Neural progenitor cell (in vitro differentiated cells): ENCODE data around the gene FYTTD1. TPM values are rescaled to one million over a fixed set of nuclear protein-coding genes. Genes with fewer than 3 reads are reported as not detected.

Experiments used
- DNase-seq: peaks from one replicate; pipeline ENCODE4 v3.0.0-alpha.2; 2016; ENCODE audit warnings: low spot score
- H2AFZ ChIP-seq: fragments of 200-600 bp; sonication (generic); replicated peaks from 2 replicates; pipeline ENCODE4 v1.6.1; 2016; ENCODE audit warnings: antibody characterized with exemption
- H3F3A ChIP-seq: fragments of 200-600 bp; sonication (generic); 2 replicates; pipeline ENCODE4 v1.6.1; 2016; ENCODE audit warnings: antibody characterized with exemption, low read depth
- H3K27ac ChIP-seq: fragments of 200-600 bp; sonication (generic); 2 replicates; pipeline ENCODE4 v1.5.1; 2016; ENCODE audit warnings: mild to moderate bottlenecking
- H3K27me3 ChIP-seq: fragments of 200-600 bp; sonication (generic); 2 replicates; pipeline ENCODE4 v1.6.1; 2016; ENCODE audit warnings: mild to moderate bottlenecking, moderate library complexity
- H3K36me3 ChIP-seq: fragments of 200-600 bp; sonication (generic); 2 replicates; pipeline ENCODE4 v1.5.1; 2016
- H3K4me1 ChIP-seq: fragments of 200-600 bp; sonication (generic); 2 replicates; pipeline ENCODE4 v1.6.1; 2016; ENCODE audit warnings: mixed run types
- H3K4me2 ChIP-seq: fragments of 200-600 bp; sonication (generic); 2 replicates; pipeline ENCODE4 v1.6.1; 2016
- H3K4me3 ChIP-seq: fragments of 200-600 bp; sonication (generic); 2 replicates; pipeline ENCODE4 v1.5.1; 2016
- H3K79me2 ChIP-seq: fragments of 200-600 bp; sonication (generic); 2 replicates; pipeline ENCODE4 v1.6.1; 2016; ENCODE audit warnings: low read depth
- H3K9ac ChIP-seq: fragments of 200-600 bp; sonication (generic); 2 replicates; pipeline ENCODE4 v1.6.1; 2016
- H3K9me3 ChIP-seq: fragments of 200-600 bp; sonication (generic); 2 replicates; pipeline ENCODE4 v1.5.1; 2016; ENCODE audit warnings: low read depth
- H4K20me1 ChIP-seq: fragments of 200-600 bp; sonication (generic); 2 replicates; pipeline ENCODE4 v1.6.1; 2016; ENCODE audit warnings: low read depth
- H3K27ac Mint-ChIP-seq: 3 replicates; pipeline ENCODE4 v1.8.0; 2021; ENCODE audit warnings: mixed read lengths
- H3K27me3 Mint-ChIP-seq: 2 replicates; pipeline ENCODE4 v1.8.0; 2022; ENCODE audit warnings: low read depth, mild to moderate bottlenecking, inconsistent platforms, moderate library complexity, mixed read lengths; ENCODE audit not compliant: insufficient read depth
- H3K36me3 Mint-ChIP-seq: 3 replicates; pipeline ENCODE4 v1.8.0; 2021; ENCODE audit warnings: mixed read lengths
- H3K4me1 Mint-ChIP-seq: 3 replicates; pipeline ENCODE4 v1.8.0; 2021; ENCODE audit warnings: mixed read lengths
- H3K4me3 Mint-ChIP-seq: 3 replicates; pipeline ENCODE4 v1.8.0; 2021; ENCODE audit warnings: mild to moderate bottlenecking, moderate library complexity, mixed read lengths
- H3K9me3 Mint-ChIP-seq: 3 replicates; pipeline ENCODE4 v1.8.0; 2020; ENCODE audit warnings: mixed read lengths
- EZH2 ChIP-seq: fragments of 200-600 bp; sonication (generic); IDR thresholded peaks from 2 replicates; pipeline ENCODE4 v1.6.1; 2017; ENCODE audit warnings: antibody characterized with exemption, mild to moderate bottlenecking, moderate library complexity
- EZH2phosphoT487 ChIP-seq: fragments of 200-600 bp; sonication (generic); IDR thresholded peaks from 2 replicates; pipeline ENCODE4 v1.6.1; 2017; ENCODE audit warnings: antibody characterized with exemption
- total RNA-seq: library from RNA; depleted of rRNA; stranded (reverse); fragments of >200 nt; gene quantifications from 2 replicates; pipeline ENCODE4 v1.2.3, GENCODE V29; 2015; ENCODE audit warnings: low replicate concordance
- TF ChIP-seq, protein P1 (sequence below): fragments of 200-600 bp; sonication (generic); IDR thresholded peaks from 2 replicates; pipeline ENCODE4 v1.5.1; 2017; ENCODE audit warnings: antibody characterized with exemption, mild to moderate bottlenecking

The FYTTD1 gene
- total RNA-seq, 1 donor from 2014 or later: 104 TPM

DNA sequence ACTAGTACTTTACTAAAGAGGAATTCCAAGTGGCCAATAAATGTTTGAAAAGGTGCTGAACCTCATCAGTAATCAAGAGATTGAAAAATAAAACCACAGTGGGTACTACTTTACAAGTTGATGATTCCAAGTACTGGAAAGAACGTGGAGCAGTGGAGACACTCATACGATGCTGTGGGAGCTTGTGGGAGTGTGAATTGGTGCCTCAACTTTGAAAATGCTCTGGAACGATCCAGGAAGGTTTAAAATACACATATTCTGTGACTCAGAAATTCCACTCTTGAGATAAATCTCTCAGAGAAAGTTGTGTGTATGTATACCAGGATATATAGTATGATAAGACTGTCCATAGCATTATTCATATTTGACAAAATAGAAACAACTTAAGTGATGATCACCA, 50.7 kb downstream of the FYTTD1 start:
- DNase-seq: no peak
- Histone ChIP-seq H3K27ac (no peak overlapping the region), H3K4me2 (no peak overlapping the region), H2AFZ (no peak overlapping the region), H3K4me1 (no peaks in the 10 kb centered on the region), H3K4me3 (no peak overlapping the region), H3K9me3 (no peaks in the 10 kb centered on the region), H3F3A (no peaks in the 10 kb centered on the region), H3K36me3 (peaks cover 4% of the 10 kb centered on the region), H3K79me2 (peaks cover 99% of the 10 kb centered on the region), H3K9ac (no peak overlapping the region), H3K27me3 (no peaks in the 10 kb centered on the region), H4K20me1 (peaks cover 58% of the 10 kb centered on the region)
- Mint-ChIP-seq H3K4me3 (no peak overlapping the region), H3K27me3 (no peaks in the 10 kb centered on the region), H3K4me1 (peaks cover 2% of the 10 kb centered on the region), H3K9me3 (peaks cover 12% of the 10 kb centered on the region), H3K27ac (no peak overlapping the region), H3K36me3 (peaks cover 23% of the 10 kb centered on the region)
- no peak for TF ChIP-seq EZH2
- no peak for TF ChIP-seq EZH2phosphoT487
- TF ChIP-seq, protein P1, sequence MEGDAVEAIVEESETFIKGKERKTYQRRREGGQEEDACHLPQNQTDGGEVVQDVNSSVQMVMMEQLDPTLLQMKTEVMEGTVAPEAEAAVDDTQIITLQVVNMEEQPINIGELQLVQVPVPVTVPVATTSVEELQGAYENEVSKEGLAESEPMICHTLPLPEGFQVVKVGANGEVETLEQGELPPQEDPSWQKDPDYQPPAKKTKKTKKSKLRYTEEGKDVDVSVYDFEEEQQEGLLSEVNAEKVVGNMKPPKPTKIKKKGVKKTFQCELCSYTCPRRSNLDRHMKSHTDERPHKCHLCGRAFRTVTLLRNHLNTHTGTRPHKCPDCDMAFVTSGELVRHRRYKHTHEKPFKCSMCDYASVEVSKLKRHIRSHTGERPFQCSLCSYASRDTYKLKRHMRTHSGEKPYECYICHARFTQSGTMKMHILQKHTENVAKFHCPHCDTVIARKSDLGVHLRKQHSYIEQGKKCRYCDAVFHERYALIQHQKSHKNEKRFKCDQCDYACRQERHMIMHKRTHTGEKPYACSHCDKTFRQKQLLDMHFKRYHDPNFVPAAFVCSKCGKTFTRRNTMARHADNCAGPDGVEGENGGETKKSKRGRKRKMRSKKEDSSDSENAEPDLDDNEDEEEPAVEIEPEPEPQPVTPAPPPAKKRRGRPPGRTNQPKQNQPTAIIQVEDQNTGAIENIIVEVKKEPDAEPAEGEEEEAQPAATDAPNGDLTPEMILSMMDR: no peak

DNA sequence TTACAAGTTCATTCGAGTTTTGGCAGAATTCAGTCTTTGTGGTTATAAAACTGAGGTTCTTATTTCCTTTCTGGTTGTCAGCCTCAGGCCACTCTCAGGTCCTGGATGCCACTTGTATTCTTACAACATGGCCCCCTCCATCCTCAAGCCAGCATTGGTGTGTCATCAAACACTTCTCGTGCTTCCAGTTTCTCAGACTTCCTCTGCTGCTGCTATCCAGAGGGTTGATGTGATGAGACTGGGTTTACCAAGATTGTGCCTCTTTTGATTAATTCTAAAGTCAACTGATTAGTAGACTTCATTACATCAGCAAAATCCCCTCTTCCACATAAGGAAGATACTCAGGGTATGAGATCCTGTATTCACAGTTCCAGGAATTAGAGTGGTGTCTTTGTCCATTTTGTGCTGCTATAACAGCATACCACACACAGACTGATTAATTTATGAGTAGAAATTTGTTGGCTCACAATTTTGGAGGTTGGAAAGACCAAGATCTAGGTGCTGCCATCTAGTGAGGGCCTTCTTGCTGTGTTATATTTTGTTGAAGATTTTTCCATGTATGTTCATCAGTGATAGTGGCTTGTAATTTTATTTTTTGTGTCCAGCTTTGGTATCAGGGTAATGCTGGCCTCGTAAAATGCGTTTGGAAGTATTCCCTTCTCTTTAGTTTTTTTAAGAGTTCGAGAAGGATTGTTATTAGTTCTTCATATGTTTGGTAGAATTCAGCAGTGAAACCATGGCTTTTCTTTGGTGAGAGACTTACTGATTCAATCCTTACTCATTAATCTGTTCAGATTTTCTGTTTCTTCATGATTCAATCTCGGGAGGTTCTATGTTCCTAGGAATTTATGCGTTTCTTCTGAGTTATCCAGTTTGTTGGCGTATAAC, 52.5 kb downstream of the FYTTD1 start:
- H4K20me1 ChIP-seq: peaks cover 47% of the 10 kb centered on the region
- H3K4me2 ChIP-seq: no peak overlapping the region
- peaks cover 4% of the 10 kb centered on the region for H3K36me3 ChIP-seq
- no peaks in the 10 kb centered on the region for H3K27me3 ChIP-seq
- H3K4me3 Mint-ChIP-seq: no peak overlapping the region
- no peak overlapping the region for H3K27ac Mint-ChIP-seq
- H3K9ac ChIP-seq: no peak overlapping the region
- H3K27ac ChIP-seq: no peak overlapping the region
- peaks cover 2% of the 10 kb centered on the region for H3K27me3 Mint-ChIP-seq
- no peaks in the 10 kb centered on the region for H3F3A ChIP-seq
- H3K79me2 ChIP-seq: peaks cover 94% of the 10 kb centered on the region
- no peak for DNase-seq
- H3K36me3 Mint-ChIP-seq: peaks cover 18% of the 10 kb centered on the region
- TF ChIP-seq, protein P1: peak; percentile 29
- no peak for TF ChIP-seq EZH2
- no peaks in the 10 kb centered on the region for H3K4me1 ChIP-seq
- H3K4me3 ChIP-seq: no peak overlapping the region
- peaks cover 2% of the 10 kb centered on the region for H3K4me1 Mint-ChIP-seq
- H3K9me3 ChIP-seq: no peaks in the 10 kb centered on the region
- H2AFZ ChIP-seq: no peak overlapping the region
- H3K9me3 Mint-ChIP-seq: peaks cover 12% of the 10 kb centered on the region

DNA sequence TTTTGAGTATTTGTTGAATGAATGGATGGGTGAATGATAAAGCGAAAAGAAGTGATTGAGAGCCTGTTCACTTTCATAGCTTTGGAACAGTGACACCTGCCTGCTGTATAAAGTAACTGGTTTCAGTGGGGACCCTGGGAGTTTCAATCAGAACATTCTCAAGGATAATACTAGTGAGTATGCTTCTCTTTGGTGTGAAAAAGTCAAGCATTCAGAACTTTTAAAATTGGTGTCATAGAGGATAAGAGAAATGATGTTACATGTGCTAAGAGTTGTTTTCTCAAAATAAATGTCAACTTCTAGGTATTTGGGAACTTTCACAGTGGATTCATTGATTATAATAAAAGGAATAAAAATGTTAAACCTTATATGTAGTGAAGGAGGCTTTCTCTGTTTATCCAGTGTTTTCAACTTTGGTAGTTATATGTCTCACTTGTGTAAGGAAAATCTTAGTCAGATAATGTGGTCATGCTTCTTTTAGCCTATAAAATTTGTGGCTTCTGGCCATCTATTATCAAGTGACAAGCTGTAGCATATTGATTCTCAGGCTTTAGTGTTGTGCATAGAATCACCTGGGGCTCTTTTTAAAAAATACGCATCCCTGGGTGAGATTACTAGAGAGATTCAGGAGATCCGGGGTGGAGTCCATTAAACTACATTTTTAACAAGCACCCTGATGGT, 53.2 kb downstream of the FYTTD1 start:
- H3K27ac ChIP-seq: no peak overlapping the region
- peaks cover 4% of the 10 kb centered on the region for H3K36me3 ChIP-seq
- no peak overlapping the region for H3K4me3 Mint-ChIP-seq
- H3K27me3 ChIP-seq: no peaks in the 10 kb centered on the region
- peaks cover 2% of the 10 kb centered on the region for H3K27me3 Mint-ChIP-seq
- peaks cover 94% of the 10 kb centered on the region for H3K79me2 ChIP-seq
- peaks cover 12% of the 10 kb centered on the region for H3K9me3 Mint-ChIP-seq
- H3K9me3 ChIP-seq: no peaks in the 10 kb centered on the region
- H4K20me1 ChIP-seq: peaks cover 41% of the 10 kb centered on the region
- no peaks in the 10 kb centered on the region for H3F3A ChIP-seq
- no peaks in the 10 kb centered on the region for H3K4me1 Mint-ChIP-seq
- H2AFZ ChIP-seq: no peak overlapping the region
- no peak overlapping the region for H3K27ac Mint-ChIP-seq
- H3K9ac ChIP-seq: no peak overlapping the region
- DNase-seq: no peak
- H3K4me1 ChIP-seq: peaks cover 3% of the 10 kb centered on the region
- H3K36me3 Mint-ChIP-seq: peaks cover 20% of the 10 kb centered on the region
- no peak overlapping the region for H3K4me2 ChIP-seq
- no peak for TF ChIP-seq EZH2
- no peak for TF ChIP-seq EZH2phosphoT487
- TF ChIP-seq, protein P1: no peak
- H3K4me3 ChIP-seq: no peak overlapping the region
